Retina (tissue), 1 donor: ENCODE measurements around the gene ASB3.

ENCODE experiments used
- DNase-seq: peaks from one replicate; pipeline ENCODE4 v3.0.0-alpha.2; 2016

The ASB3 gene

GRCh38 chr2:53641290-53641689, 145.5 kb downstream of the ASB3 start:
- DNase-seq, result no peak

GRCh38 chr2:53640466-53640865, 146.3 kb downstream of the ASB3 start:
- DNase-seq, result no peak

- no peak for DNase-seq
Measured at GRCh38 chr2:53636596-53636995, 150.2 kb downstream of the ASB3 start.

GRCh38 chr2:53636109-53636508, 150.6 kb downstream of the ASB3 start:
- no peak for DNase-seq

GRCh38 chr2:53635694-53636093, 151.1 kb downstream of the ASB3 start:
- no peak for DNase-seq

- no peak for DNase-seq
Measured at GRCh38 chr2:53633441-53633840, 153.3 kb downstream of the ASB3 start.

GRCh38 chr2:53632714-53633113, 154.0 kb downstream of the ASB3 start:
- DNase-seq, result no peak

GRCh38 chr2:53632126-53632460, 154.7 kb downstream of the ASB3 start:
- no peak for DNase-seq

GRCh38 chr2:53631313-53632125, 155.2 kb downstream of the ASB3 start:
- DNase-seq, result no peak

- no peak for DNase-seq
Measured at GRCh38 chr2:53630026-53630606, 156.6 kb downstream of the ASB3 start.

GRCh38 chr2:53629501-53629900, 157.3 kb downstream of the ASB3 start:
- DNase-seq, result peak; percentile 14

GRCh38 chr2:53629001-53629400, 157.8 kb downstream of the ASB3 start:
- no peak for DNase-seq

- no peak for DNase-seq
Measured at GRCh38 chr2:53622141-53622540, 164.6 kb downstream of the ASB3 start.

- DNase-seq, result no peak
Measured at GRCh38 chr2:53620981-53621380, 165.8 kb downstream of the ASB3 start.
